ENCODE data around the gene FLYWCH1.

Gene FLYWCH1

GRCh38 chr16:2896480-2897010, 15.2 kb upstream of the FLYWCH1 start:
- ATAC-seq, result no peak

GRCh38 chr16:2897110-2897509, 14.6 kb upstream of the FLYWCH1 start:
- no peak for ATAC-seq
- no peak for TF ChIP-seq PATZ1 (CRISPR knock-in tag; IDR thresholded peaks at IDR 0.05; ENCODE audit: borderline replicate concordance)
- TF ChIP-seq ZNF70 (CRISPR knock-in tag; IDR thresholded peaks at IDR 0.05), result no peak
- TF ChIP-seq GLIS3 (CRISPR knock-in tag; IDR thresholded peaks at IDR 0.05), result no peak
- no peak for TF ChIP-seq SNAI2 (CRISPR knock-in tag; IDR thresholded peaks at IDR 0.05)
- no peak for TF ChIP-seq RARB (CRISPR knock-in tag; IDR thresholded peaks at IDR 0.05)
- TF ChIP-seq CREB5 (CRISPR knock-in tag; IDR thresholded peaks at IDR 0.05; ENCODE audit: low read depth), result no peak
- no peak for TF ChIP-seq CSDC2 (CRISPR knock-in tag; IDR thresholded peaks at IDR 0.05)

More at GRCh38 chr16:2896480-2897010, 15.2 kb upstream of the FLYWCH1 start:
- TF ChIP-seq ZNF70 (CRISPR knock-in tag; IDR thresholded peaks at IDR 0.05) (no peak), ZNF565 (CRISPR knock-in tag; conservative IDR thresholded peaks at IDR 0.05; ENCODE audit: low read depth) (no peak), ZC3H10 (CRISPR knock-in tag; IDR thresholded peaks at IDR 0.05) (no peak), GLIS3 (CRISPR knock-in tag; IDR thresholded peaks at IDR 0.05) (no peak), POU6F1 (CRISPR knock-in tag; IDR thresholded peaks at IDR 0.05; ENCODE audit: borderline replicate concordance, low read depth) (no peak), TCF4 (CRISPR knock-in tag; IDR thresholded peaks at IDR 0.05; ENCODE audit: borderline replicate concordance) (no peak), BACH2 (CRISPR knock-in tag; IDR thresholded peaks at IDR 0.05; ENCODE audit: borderline replicate concordance) (no peak), CSDC2 (CRISPR knock-in tag; IDR thresholded peaks at IDR 0.05) (no peak), ARNTL (CRISPR knock-in tag; IDR thresholded peaks at IDR 0.05; ENCODE audit: borderline replicate concordance, low read depth) (no peak), ZFP3 (CRISPR knock-in tag; IDR thresholded peaks at IDR 0.05) (no peak), PATZ1 (CRISPR knock-in tag; IDR thresholded peaks at IDR 0.05; ENCODE audit: borderline replicate concordance) (no peak), TSHZ2 (CRISPR knock-in tag; IDR thresholded peaks at IDR 0.05) (no peak), CREB5 (CRISPR knock-in tag; IDR thresholded peaks at IDR 0.05; ENCODE audit: low read depth) (no peak), RARB (CRISPR knock-in tag; IDR thresholded peaks at IDR 0.05) (no peak), TOX (CRISPR knock-in tag; IDR thresholded peaks at IDR 0.05; ENCODE audit: borderline replicate concordance) (no peak), CSRNP3 (CRISPR knock-in tag; IDR thresholded peaks at IDR 0.05) (no peak)
